ENCODE results near the gene CCDC3. TPM values are rescaled to one million over a fixed set of nuclear protein-coding genes. Genes with fewer than 3 reads are reported as not detected.

Gene CCDC3
- total RNA-seq, 1 experiment from 2014 or later = 0.10 TPM

GRCh38 chr10:13019280-13019679, 17.8 kb upstream of the CCDC3 start:
- H3K36me3 ChIP-seq (ENCODE audit: control insufficient read depth, insufficient read depth, low read length) = no peaks in the 10 kb centered on the region
- intact Hi-C loops (cut with micrococcal nuclease; ENCODE audit: unreplicated experiment) (no loop called here), in situ Hi-C loops (cut with HindIII; ENCODE audit: low pct_unique_long_range_greater_than_20kb, low sequenced_read_pairs) (no loop called here)
- no TSS peak for BruUV-seq (replicated peaks)
- no peaks in the 10 kb centered on the region; the same call in 1 of the 2 replicates for H3K27me3 ChIP-seq (ENCODE audit: control insufficient read depth, insufficient read depth, low read length)
- no peak overlapping the region for H3K4me3 ChIP-seq (ENCODE audit: low read depth in 2 of 2, low read length in 2 of 2)
- ChIA-PET CTCF (no interaction called here), POLR2A (no interaction called here)
- DNase-seq (ENCODE audit: low read depth, low spot score) = no peak
- H3K4me1 ChIP-seq (ENCODE audit: control insufficient read depth, insufficient read depth, low read length) = no peaks in the 10 kb centered on the region
- H3K27ac ChIP-seq (ENCODE audit: low read length) = no peak overlapping the region
- H3K9me3 ChIP-seq (ENCODE audit: control insufficient read depth, insufficient read depth, low read depth, low read length) = no peaks in the 10 kb centered on the region
- no peak for ATAC-seq
- TF ChIP-seq CTCF (IDR thresholded peaks at IDR 0.05) = no peak
- no peak for TF ChIP-seq TCF7L2 (IDR thresholded peaks at IDR 0.05; ENCODE audit: low read depth, low read length)
- no peak for TF ChIP-seq SIN3A (IDR thresholded peaks at IDR 0.05; ENCODE audit: borderline replicate concordance, insufficient read depth, low read depth, low read length)
- TF ChIP-seq POLR2AphosphoS5 (IDR thresholded peaks at IDR 0.05; ENCODE audit: low read depth, low read length) = no peak
- TF ChIP-seq REST (IDR thresholded peaks at IDR 0.05; ENCODE audit: insufficient read depth in 1 of 2, low read depth in 2 of 2, low read length in 1 of 2) = no peak

GRCh38 chr10:13018171-13018570, 16.7 kb upstream of the CCDC3 start:
- intact Hi-C loops (cut with micrococcal nuclease; ENCODE audit: unreplicated experiment) = no loop called here
- ATAC-seq = no peak

More at GRCh38 chr10:13018171-13018570, 16.7 kb upstream of the CCDC3 start:
- Histone ChIP-seq H3K36me3 (ENCODE audit: control insufficient read depth, insufficient read depth, low read length) (no peaks in the 10 kb centered on the region), H3K4me1 (ENCODE audit: control insufficient read depth, insufficient read depth, low read length) (no peaks in the 10 kb centered on the region), H3K4me3 (ENCODE audit: low read depth in 2 of 2, low read length in 2 of 2) (no peak overlapping the region), H3K27ac (ENCODE audit: low read length) (no peak overlapping the region), H3K27me3 (ENCODE audit: control insufficient read depth, insufficient read depth, low read length) (no peaks in the 10 kb centered on the region; the same call in 1 of the 2 replicates), H3K9me3 (ENCODE audit: control insufficient read depth, insufficient read depth, low read depth, low read length) (no peaks in the 10 kb centered on the region)
- in situ Hi-C loops (cut with HindIII; ENCODE audit: low pct_unique_long_range_greater_than_20kb, low sequenced_read_pairs) = no loop called here
- no TSS peak for BruUV-seq (replicated peaks)
- CTCF ChIA-PET = no interaction called here
- POLR2A ChIA-PET = no interaction called here
- TF ChIP-seq TCF7L2 (IDR thresholded peaks at IDR 0.05; ENCODE audit: low read depth, low read length) (no peak), SIN3A (IDR thresholded peaks at IDR 0.05; ENCODE audit: borderline replicate concordance, insufficient read depth, low read depth, low read length) (no peak), CTCF (IDR thresholded peaks at IDR 0.05) (no peak), POLR2AphosphoS5 (IDR thresholded peaks at IDR 0.05; ENCODE audit: low read depth, low read length) (no peak), REST (IDR thresholded peaks at IDR 0.05; ENCODE audit: insufficient read depth in 1 of 2, low read depth in 2 of 2, low read length in 1 of 2) (no peak)
- DNase-seq (ENCODE audit: low read depth, low spot score) = no peak

Measured in Panc1 (cell line).